ENCODE measurements around the gene LAPTM5.

LAPTM5 gene

DNA sequence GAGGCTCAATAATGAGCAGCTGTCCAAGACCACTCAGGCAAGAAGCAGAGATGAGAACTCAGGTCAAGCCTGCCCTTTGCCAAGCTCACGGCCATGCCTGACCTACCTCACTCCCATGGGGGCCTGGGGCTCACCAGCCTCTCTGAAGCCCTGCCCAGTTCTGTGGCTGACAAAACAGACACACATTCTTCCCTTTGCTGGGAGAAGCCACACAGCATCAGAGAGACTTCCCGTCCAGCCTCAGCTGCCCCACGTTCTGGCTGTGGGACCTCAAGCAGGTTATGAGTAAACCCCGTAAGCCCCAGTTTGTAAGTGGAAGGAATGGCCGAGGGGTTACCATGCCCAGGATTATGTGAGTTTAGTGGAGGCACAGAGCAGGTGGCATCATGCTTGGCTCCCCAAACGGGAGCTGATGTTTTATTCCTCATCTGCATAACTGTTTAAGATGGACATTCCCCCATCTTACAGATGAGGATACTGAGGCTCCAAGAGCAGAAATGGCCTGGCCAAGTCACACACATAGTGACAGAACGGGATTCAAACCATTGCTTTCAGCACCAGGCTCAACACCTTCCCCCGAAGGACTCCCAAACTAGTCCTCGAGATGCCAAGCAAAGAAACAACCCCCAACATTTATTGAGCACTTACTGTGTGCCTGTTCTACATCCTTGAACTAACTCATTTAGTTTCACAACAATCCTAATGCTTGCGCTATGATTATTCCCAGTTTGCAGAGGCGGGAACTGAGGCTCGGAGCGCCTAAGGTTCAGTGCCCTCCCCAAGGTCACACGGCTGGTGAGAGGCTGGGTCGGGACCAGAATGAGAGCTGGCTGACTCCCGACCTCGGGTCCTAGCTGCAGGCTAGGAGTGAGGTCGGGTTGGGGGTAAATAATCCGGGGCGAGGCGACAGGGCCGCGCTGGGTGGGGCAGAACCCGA lies 49.1 kb upstream of the LAPTM5 start (continued):
- TF ChIP-seq, protein P1, sequence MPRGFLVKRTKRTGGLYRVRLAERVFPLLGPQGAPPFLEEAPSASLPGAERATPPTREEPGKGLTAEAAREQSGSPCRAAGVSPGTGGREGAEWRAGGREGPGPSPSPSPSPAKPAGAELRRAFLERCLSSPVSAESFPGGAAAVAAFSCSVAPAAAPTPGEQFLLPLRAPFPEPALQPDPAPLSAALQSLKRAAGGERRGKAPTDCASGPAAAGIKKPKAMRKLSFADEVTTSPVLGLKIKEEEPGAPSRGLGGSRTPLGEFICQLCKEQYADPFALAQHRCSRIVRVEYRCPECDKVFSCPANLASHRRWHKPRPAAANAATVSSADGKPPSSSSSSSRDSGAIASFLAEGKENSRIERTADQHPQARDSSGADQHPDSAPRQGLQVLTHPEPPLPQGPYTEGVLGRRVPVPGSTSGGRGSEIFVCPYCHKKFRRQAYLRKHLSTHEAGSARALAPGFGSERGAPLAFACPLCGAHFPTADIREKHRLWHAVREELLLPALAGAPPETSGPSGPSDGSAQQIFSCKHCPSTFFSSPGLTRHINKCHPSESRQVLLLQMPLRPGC (tag by site-specific recombination; IDR thresholded peaks at IDR 0.05): no peak
- TF ChIP-seq, protein P2, sequence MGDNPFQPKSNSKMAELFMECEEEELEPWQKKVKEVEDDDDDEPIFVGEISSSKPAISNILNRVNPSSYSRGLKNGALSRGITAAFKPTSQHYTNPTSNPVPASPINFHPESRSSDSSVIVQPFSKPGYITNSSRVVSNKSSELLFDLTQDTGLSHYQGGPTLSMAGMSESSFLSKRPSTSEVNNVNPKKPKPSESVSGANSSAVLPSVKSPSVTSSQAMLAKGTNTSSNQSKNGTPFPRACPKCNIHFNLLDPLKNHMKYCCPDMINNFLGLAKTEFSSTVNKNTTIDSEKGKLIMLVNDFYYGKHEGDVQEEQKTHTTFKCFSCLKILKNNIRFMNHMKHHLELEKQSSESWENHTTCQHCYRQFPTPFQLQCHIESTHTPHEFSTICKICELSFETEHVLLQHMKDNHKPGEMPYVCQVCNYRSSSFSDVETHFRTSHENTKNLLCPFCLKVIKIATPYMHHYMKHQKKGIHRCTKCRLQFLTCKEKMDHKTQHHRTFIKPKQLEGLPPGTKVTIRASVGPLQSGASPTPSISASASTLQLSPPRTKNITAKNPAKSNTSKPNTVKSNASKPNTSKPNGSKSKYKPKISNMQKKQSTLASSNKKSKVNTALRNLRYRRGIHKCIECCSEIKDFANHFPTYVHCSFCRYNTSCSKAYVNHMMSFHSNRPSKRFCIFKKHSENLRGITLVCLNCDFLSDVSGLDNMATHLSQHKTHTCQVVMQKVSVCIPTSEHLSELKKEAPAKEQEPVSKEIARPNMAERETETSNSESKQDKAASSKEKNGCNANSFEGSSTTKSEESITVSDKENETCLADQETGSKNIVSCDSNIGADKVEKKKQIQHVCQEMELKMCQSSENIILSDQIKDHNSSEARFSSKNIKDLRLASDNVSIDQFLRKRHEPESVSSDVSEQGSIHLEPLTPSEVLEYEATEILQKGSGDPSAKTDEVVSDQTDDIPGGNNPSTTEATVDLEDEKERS (tag by site-specific recombination; IDR thresholded peaks at IDR 0.05): 0 out of 2 replicates have a peak, but pooled peaks have one; percentile 16
- TF ChIP-seq ZNF426 (tag by site-specific recombination; IDR thresholded peaks at IDR 0.05) (no peak), ZFP41 (tag by site-specific recombination; IDR thresholded peaks at IDR 0.05; ENCODE audit: borderline replicate concordance) (no peak), MYNN (tag by site-specific recombination; IDR thresholded peaks at IDR 0.05; ENCODE audit: borderline replicate concordance) (no peak)
- TF ChIP-seq, protein P3, sequence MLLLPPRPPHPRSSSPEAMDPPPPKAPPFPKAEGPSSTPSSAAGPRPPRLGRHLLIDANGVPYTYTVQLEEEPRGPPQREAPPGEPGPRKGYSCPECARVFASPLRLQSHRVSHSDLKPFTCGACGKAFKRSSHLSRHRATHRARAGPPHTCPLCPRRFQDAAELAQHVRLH (tag by site-specific recombination; IDR thresholded peaks at IDR 0.05): peak; percentile 41; the same call in 1 of the 2 replicates

DNA sequence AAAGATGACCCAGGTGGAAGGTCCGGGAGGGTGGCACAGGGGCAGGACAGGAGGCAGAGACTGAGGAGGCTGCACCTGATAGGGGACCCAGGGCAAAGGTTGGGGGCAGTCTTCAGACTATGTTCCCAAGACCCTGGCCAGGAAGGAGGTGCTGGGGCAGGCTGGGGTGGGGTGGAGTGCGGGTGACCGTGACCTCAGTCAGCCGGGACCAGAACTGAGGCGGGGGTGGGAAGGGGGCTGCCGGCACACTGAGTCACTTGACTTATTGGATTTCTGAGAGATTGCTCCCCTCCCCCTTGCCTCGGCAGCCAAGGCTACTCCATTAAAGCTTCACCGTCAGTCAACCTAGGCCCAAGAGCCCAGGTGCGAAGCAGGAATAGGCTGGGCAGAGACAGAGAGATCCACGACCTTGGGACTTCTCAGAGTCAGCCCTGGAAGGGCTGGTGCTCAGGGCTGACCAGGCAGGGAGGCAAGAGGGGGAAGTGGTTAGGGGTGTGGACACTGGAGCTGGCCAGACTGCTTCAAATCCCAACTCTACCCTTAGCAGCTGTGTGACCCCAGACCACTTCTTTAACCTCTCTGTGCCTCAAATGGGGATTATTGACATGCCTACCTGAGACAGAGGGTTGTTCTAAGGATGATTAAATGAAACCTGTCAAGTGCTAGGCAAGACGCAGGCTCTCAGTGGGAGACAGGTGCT lies 47.9 kb upstream of the LAPTM5 start:
- H3K9me3 ChIP-seq (ENCODE audit: control insufficient read depth, insufficient read depth, low read depth, low read length): no peaks in the 10 kb centered on the region
- H3K4me1 ChIP-seq (ENCODE audit: control insufficient read depth, insufficient read depth, low read length): peaks cover 6% of the 10 kb centered on the region; the same call in 1 of the 2 replicates
- H3K27ac ChIP-seq (ENCODE audit: extremely low read depth, low read depth, low read length): no peak overlapping the region
- ChIA-PET CTCF (interaction anchor here (0.5 to 16.7 kb wide), 4 partner anchors 13 to 107 kb away, joined by 3 to 434 read pairs (median 47); no protein-coding TSS in a partner anchor), POLR2A (interaction anchor here (1.7 kb wide), 1 partner anchor 19 kb away, joined by 4 read pairs; no protein-coding TSS in a partner anchor)
- H3K36me3 ChIP-seq (ENCODE audit: control insufficient read depth in 2 of 2, insufficient read depth in 1 of 2, low read length in 2 of 2): no peaks in the 10 kb centered on the region
- TF ChIP-seq KLF16 (tag by site-specific recombination; IDR thresholded peaks at IDR 0.05) (no peak), ZNF768 (tag by site-specific recombination; IDR thresholded peaks at IDR 0.05) (peak; percentile 87; the same call in 1 of the 2 replicates)
- H3K4me3 ChIP-seq (ENCODE audit: low read depth, low read length): no peak overlapping the region

DNA sequence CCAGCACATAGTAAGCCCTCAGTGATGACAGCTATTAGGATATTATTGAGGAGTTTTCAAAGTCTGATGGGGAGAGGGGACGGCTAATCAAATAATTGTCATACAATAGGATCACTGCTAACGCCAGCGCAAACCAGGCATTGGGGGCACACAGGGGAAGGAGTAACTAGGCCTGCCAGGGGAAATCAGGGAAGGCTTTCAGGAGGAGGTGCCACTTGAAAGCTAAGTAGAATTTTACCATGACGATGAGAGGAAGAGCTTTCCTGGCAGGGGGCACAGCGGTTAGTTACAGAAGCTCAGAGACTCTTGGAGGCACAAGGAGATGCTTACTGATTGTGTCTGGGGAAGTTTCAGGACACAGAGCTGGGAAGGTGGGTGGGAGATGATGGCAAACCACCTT lies 47.2 kb upstream of the LAPTM5 start:
- Histone ChIP-seq H3K27ac (ENCODE audit: extremely low read depth, low read depth, low read length) (no peak overlapping the region), H3K36me3 (ENCODE audit: control insufficient read depth in 2 of 2, insufficient read depth in 1 of 2, low read length in 2 of 2) (no peaks in the 10 kb centered on the region), H3K4me1 (ENCODE audit: control insufficient read depth, insufficient read depth, low read length) (peaks cover 6% of the 10 kb centered on the region; the same call in 1 of the 2 replicates), H3K9me3 (ENCODE audit: control insufficient read depth, insufficient read depth, low read depth, low read length) (no peaks in the 10 kb centered on the region), H3K4me3 (ENCODE audit: low read depth, low read length) (no peak overlapping the region)
- CTCF ChIA-PET: interaction anchor here (0.7 to 16.7 kb wide), 5 partner anchors 15 to 124 kb away, joined by 3 to 434 read pairs (median 32); no protein-coding TSS in a partner anchor
- POLR2A ChIA-PET: interaction anchor here (1.7 kb wide), 1 partner anchor 19 kb away, joined by 4 read pairs; no protein-coding TSS in a partner anchor
- no peak for TF ChIP-seq KLF8 (tag by site-specific recombination; IDR thresholded peaks at IDR 0.05)

DNA sequence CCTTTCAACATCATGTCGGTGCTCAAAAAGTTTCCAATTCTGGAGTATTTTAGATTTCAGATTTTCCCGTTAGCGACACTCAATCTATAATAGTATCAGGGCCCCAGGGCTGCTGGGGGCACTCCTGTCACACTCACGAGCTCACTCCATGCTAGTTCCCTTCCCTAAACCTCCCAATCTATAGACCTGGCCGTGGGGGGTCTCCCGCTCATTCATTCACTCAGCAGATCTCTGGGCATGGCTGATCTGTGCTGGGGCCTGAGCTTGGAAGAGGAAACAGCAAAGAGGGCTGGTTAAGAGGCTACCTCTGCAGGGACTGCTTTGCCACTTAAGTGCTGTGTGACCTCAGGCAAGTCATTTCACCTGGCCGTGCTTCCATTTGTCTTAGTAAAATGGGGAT lies 46.8 kb upstream of the LAPTM5 start:
- no peak overlapping the region for H3K27ac ChIP-seq (ENCODE audit: extremely low read depth, low read depth, low read length)
- no peaks in the 10 kb centered on the region for H3K36me3 ChIP-seq (ENCODE audit: control insufficient read depth in 2 of 2, insufficient read depth in 1 of 2, low read length in 2 of 2)
- POLR2A ChIA-PET: interaction anchor here (1.7 kb wide), 1 partner anchor 20 kb away, joined by 4 read pairs; no protein-coding TSS in a partner anchor
- H3K4me3 ChIP-seq (ENCODE audit: low read depth, low read length): no peak overlapping the region
- CTCF ChIA-PET: interaction anchor here (0.5 to 16.7 kb wide), 8 partner anchors 15 to 200 kb away, joined by 4 to 434 read pairs (median 42); partner anchors contain the start of gene LAPTM5
- peaks cover 6% of the 10 kb centered on the region; the same call in 1 of the 2 replicates for H3K4me1 ChIP-seq (ENCODE audit: control insufficient read depth, insufficient read depth, low read length)
- no peaks in the 10 kb centered on the region for H3K9me3 ChIP-seq (ENCODE audit: control insufficient read depth, insufficient read depth, low read depth, low read length)
- TF ChIP-seq, protein P4, sequence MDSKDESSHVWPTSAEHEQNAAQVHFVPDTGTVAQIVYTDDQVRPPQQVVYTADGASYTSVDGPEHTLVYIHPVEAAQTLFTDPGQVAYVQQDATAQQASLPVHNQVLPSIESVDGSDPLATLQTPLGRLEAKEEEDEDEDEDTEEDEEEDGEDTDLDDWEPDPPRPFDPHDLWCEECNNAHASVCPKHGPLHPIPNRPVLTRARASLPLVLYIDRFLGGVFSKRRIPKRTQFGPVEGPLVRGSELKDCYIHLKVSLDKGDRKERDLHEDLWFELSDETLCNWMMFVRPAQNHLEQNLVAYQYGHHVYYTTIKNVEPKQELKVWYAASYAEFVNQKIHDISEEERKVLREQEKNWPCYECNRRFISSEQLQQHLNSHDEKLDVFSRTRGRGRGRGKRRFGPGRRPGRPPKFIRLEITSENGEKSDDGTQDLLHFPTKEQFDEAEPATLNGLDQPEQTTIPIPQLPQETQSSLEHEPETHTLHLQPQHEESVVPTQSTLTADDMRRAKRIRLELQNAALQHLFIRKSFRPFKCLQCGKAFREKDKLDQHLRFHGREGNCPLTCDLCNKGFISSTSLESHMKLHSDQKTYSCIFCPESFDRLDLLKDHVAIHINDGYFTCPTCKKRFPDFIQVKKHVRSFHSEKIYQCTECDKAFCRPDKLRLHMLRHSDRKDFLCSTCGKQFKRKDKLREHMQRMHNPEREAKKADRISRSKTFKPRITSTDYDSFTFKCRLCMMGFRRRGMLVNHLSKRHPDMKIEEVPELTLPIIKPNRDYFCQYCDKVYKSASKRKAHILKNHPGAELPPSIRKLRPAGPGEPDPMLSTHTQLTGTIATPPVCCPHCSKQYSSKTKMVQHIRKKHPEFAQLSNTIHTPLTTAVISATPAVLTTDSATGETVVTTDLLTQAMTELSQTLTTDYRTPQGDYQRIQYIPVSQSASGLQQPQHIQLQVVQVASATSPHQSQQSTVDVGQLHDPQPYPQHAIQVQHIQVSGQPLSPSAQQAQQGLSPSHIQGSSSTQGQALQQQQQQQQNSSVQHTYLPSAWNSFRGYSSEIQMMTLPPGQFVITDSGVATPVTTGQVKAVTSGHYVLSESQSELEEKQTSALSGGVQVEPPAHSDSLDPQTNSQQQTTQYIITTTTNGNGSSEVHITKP (tag by site-specific recombination; IDR thresholded peaks at IDR 0.05): no peak
- no peak for TF ChIP-seq ZNF404 (tag by site-specific recombination; IDR thresholded peaks at IDR 0.05)
- TF ChIP-seq ZNF549 (tag by site-specific recombination; IDR thresholded peaks at IDR 0.05): no peak
- TF ChIP-seq ZNF23 (tag by site-specific recombination; IDR thresholded peaks at IDR 0.05; ENCODE audit: borderline replicate concordance): no peak
- TF ChIP-seq ZFP41 (tag by site-specific recombination; IDR thresholded peaks at IDR 0.05; ENCODE audit: borderline replicate concordance): no peak
- TF ChIP-seq SALL2 (tag by site-specific recombination; IDR thresholded peaks at IDR 0.05; ENCODE audit: borderline replicate concordance): no peak

Data from HEK293 (cell line).